HepG2 (cell line): ENCODE measurements around the gene IGFBP7. TPM values are rescaled to one million over a fixed set of nuclear protein-coding genes. Genes with fewer than 3 reads are reported as not detected.

Source experiments
- ATAC-seq: fragments of 200-7000 bp; cut with Tn5 transposase; 3 replicates; pipeline ENCODE4 v1.9.1; 2020; ENCODE audit warnings: mild to moderate bottlenecking, moderate library complexity
- BruUV-seq: library from RNA; stranded (reverse); fragments of 400-500 nt; replicated peaks from 2 replicates; lab custom pipeline; 2021; lab: Mats Ljungman, UMichigan
- CTCF ChIA-PET: fragments of 300-600 bp; formaldehyde crosslinking; extraction: SDS; loops from one replicate; lab custom pipeline; 2021; ENCODE audit warnings: low total read pairs, inconsistent platforms, low intra/inter-chr PET ratio; lab: Yijun Ruan, JAX
- POLR2A ChIA-PET: fragments of 350-600 bp; sonication (Branson Sonifier 250); formaldehyde crosslinking; loops from one replicate; lab custom pipeline; 2020; ENCODE audit warnings: antibody characterized with exemption, inconsistent platforms; lab: Yijun Ruan, JAX
- DNase-seq: peaks from one replicate; pipeline ENCODE4 v3.0.0-alpha.2; 2015; ENCODE audit warnings: low spot score
- FAIRE-seq: peaks from 3 replicates; lab custom pipeline; 2011; peaks lifted over from hg19 to GRCh38; lab: Jason Lieb, UNC
- H2AFZ ChIP-seq: one replicate; pipeline ENCODE4 v1.6.1; 2011; ENCODE audit warnings: low read length, inconsistent platforms
- H3K27ac ChIP-seq: fragments of 300-600 bp; 3 replicates; pipeline ENCODE4 v1.8.0; 2011; ENCODE audit warnings: mixed run types, mild to moderate bottlenecking, mixed read lengths, low read length, inconsistent platforms; ENCODE audit not compliant: insufficient read depth; ENCODE audit errors: extremely low read length
- H3K27me3 ChIP-seq, 2 experiments: fragments of 200-600 bp in 1 of 2; 2 replicates in 1 of 2; 3 replicates in 1 of 2; pipeline versions ENCODE4 v1.6.0 to v1.8.0; 2011; ENCODE audit warnings: low read length in 2 of 2, mild to moderate bottlenecking in 2 of 2, moderate library complexity in 2 of 2, inconsistent platforms in 1 of 2; ENCODE audit not compliant: insufficient read depth in 2 of 2, control insufficient read depth in 1 of 2
- H3K36me3 ChIP-seq, 2 experiments: fragments of 200-600 bp in 1 of 2; replicated peaks in 1 of 2; 2 replicates in 1 of 2; 3 replicates in 1 of 2; pipeline versions ENCODE4 v1.5.1 to v1.8.0; 2011; ENCODE audit warnings: low read length in 2 of 2, inconsistent platforms in 1 of 2; ENCODE audit not compliant: insufficient read depth in 2 of 2, control insufficient read depth in 1 of 2
- H3K4me1 ChIP-seq: 2 replicates; pipeline ENCODE4 v1.5.1; 2012; ENCODE audit warnings: low read length, inconsistent platforms; ENCODE audit not compliant: insufficient read depth
- H3K4me2 ChIP-seq: 2 replicates; pipeline ENCODE4 v1.6.0; 2011; ENCODE audit warnings: low read depth, low read length, inconsistent platforms
- H3K4me3 ChIP-seq, 3 experiments: fragments of 200-600 bp in 1 of 3; sonication (generic), shearing (Covaris generic) in 1 of 3; replicated peaks in 1 of 3; 2 replicates each; pipeline ENCODE4 v1.5.1; 2011 to 2016; ENCODE audit warnings: low read length in 3 of 3, inconsistent platforms in 2 of 3, low read depth in 2 of 3, mild to moderate bottlenecking in 2 of 3, control low read depth in 1 of 3, mixed read lengths in 1 of 3; ENCODE audit not compliant: insufficient read depth in 1 of 3
- H3K79me2 ChIP-seq: one replicate; pipeline ENCODE4 v1.6.1; 2011; ENCODE audit warnings: low read length, inconsistent platforms; ENCODE audit not compliant: insufficient read depth
- H3K9ac ChIP-seq: 2 replicates; pipeline ENCODE4 v1.6.0; 2011; ENCODE audit warnings: mild to moderate bottlenecking, low read depth, low read length, inconsistent platforms; ENCODE audit not compliant: insufficient read depth
- H3K9me3 ChIP-seq: 2 replicates; pipeline ENCODE4 v1.5.1; 2012; ENCODE audit warnings: mild to moderate bottlenecking, low read length
- H4K20me1 ChIP-seq: 2 replicates; pipeline ENCODE4 v1.6.0; 2011; ENCODE audit warnings: inconsistent platforms, mild to moderate bottlenecking, low read length, moderate library complexity; ENCODE audit not compliant: insufficient read depth
- GATA4 ChIP-seq: sonication (generic); IDR thresholded peaks from 2 replicates; pipeline ENCODE4 v1.6.1; 2016; ENCODE audit warnings: antibody characterized with exemption, low read depth, borderline replicate concordance
- KDM2A ChIP-seq: sonication (generic); formaldehyde crosslinking; IDR thresholded peaks from 2 replicates; pipeline ENCODE4 v1.4.0; 2020; ENCODE audit warnings: low read depth, missing genetic modification reagents, borderline replicate concordance
- MTA3 ChIP-seq: sonication (generic); formaldehyde crosslinking; IDR thresholded peaks from 2 replicates; pipeline ENCODE4 v1.4.0; 2020; ENCODE audit warnings: missing genetic modification reagents
- STAG1 ChIP-seq: sonication (generic); formaldehyde crosslinking; IDR thresholded peaks from 2 replicates; pipeline ENCODE4 v1.4.0; 2020; ENCODE audit warnings: missing genetic modification reagents
- WGBS: methylation state at CpG from one replicate; pipeline ENCODE4 v1.1.6; 2017; ENCODE audit warnings: low lambda C conversion rate; 5-methylcytosine and 5-hydroxymethylcytosine counted together
- in situ Hi-C: cut with HindIII; loops from 2 replicates; pipeline ENCODE4 v1.10.0; 2017; ENCODE audit warnings: low pct_unique_long_range_greater_than_20kb; ENCODE audit not compliant: extremely low pct_ligation_motif_present
- intact Hi-C: fragments of 100-400 bp; cut with micrococcal nuclease; formaldehyde crosslinking; loops from one replicate; pipeline ENCODE4 v1.10.0; 2022; ENCODE audit not compliant: unreplicated experiment
- polyA plus RNA-seq, 8 experiments: library from polyadenylated mRNA; depleted of rRNA in 3 of 8; stranded (reverse) in 7 of 8; unstranded in 1 of 8; fragments of >200 nt; fragmentation: Illumina TruSeq in 4 of 8; extraction: Trizol in 4 of 8; gene quantifications; 2 replicates each; pipeline versions ENCODE4 v1.2.1 to v1.2.3, GENCODE V29; 2011 to 2016; ENCODE audit warnings: low read depth in 4 of 8, missing spikeins in 1 of 8, mixed read lengths in 1 of 8; ENCODE audit not compliant: insufficient read depth in 1 of 8
- total RNA-seq, 5 experiments: library from RNA; depleted of rRNA; stranded (reverse); fragments of >200 nt; fragmentation: Illumina TruSeq; extraction: Trizol; gene quantifications; 2 replicates each; pipeline ENCODE4 v1.2.3, GENCODE V29; 2016; ENCODE audit warnings: low read depth in 1 of 5
- TF ChIP-seq, protein P1 (sequence below): sonication (generic); formaldehyde crosslinking; IDR thresholded peaks from 2 replicates; pipeline ENCODE4 v1.4.0; 2020; ENCODE audit warnings: missing genetic modification reagents

The IGFBP7 gene
- total and polyA plus RNA-seq, 2 of the 13 experiments (the other 11 are each of a cell fraction or from before 2014, with no cell fraction given) = 1.1 to 1.3 TPM

DNA sequence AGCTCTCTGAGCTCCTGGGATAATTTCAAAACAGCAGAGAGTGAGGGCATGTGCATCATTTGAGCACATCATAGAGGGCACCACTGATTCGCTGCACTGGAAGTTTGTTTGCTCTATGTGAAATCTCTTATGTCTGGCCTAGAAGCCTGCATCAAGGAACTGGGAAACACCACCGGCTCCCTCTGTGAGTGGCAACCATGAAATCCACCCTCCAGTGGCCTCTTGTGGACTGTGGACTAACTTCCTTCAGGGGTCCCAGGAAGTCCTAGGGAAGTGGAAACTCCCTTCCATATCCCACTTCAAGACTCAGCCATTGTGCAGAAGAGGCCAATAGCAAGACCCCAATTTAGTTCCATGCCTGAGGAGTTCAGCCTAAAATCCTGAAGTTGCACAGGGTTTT, 48.0 kb upstream of the IGFBP7 start:
- peak; percentile 57; the same call in 2 of the 3 replicates for ATAC-seq
- TF ChIP-seq STAG1 (CRISPR knock-in tag) = peak; percentile 23; the same call in 1 of the 2 replicates
- no peak for TF ChIP-seq KDM2A (CRISPR knock-in tag)
- Histone ChIP-seq H3K27ac (no peak overlapping the region), H2AFZ (no peak overlapping the region), H3K9me3 (no peaks in the 10 kb centered on the region), H3K9ac (no peak overlapping the region), H3K79me2 (no peaks in the 10 kb centered on the region), H3K4me1 (peaks cover 1% of the 10 kb centered on the region; the same call in 1 of the 2 replicates), H3K4me2 (no peak overlapping the region), H3K27me3 (peaks cover 0 to 4% of the 10 kb centered on the region in 2 experiments; a peak in 2 of 5 replicates), H3K4me3 (no peak overlapping the region), H3K36me3 (no peaks in the 10 kb centered on the region), H4K20me1 (no peaks in the 10 kb centered on the region)
- BruUV-seq = no TSS peak
- FAIRE-seq = no peak
- intact Hi-C loops (no loop called here), in situ Hi-C loops (loop anchor here (5.0 kb wide), 1 partner anchor 116 kb away; no protein-coding TSS in a partner anchor)
- no peak for DNase-seq
- ChIA-PET POLR2A (no interaction called here), CTCF (interaction anchor here (1.0 kb wide), 1 partner anchor 120 kb away, joined by 5 read pairs; no protein-coding TSS in a partner anchor)
- 7% methylated on average over 2 of the region's 2 CpGs for WGBS

DNA sequence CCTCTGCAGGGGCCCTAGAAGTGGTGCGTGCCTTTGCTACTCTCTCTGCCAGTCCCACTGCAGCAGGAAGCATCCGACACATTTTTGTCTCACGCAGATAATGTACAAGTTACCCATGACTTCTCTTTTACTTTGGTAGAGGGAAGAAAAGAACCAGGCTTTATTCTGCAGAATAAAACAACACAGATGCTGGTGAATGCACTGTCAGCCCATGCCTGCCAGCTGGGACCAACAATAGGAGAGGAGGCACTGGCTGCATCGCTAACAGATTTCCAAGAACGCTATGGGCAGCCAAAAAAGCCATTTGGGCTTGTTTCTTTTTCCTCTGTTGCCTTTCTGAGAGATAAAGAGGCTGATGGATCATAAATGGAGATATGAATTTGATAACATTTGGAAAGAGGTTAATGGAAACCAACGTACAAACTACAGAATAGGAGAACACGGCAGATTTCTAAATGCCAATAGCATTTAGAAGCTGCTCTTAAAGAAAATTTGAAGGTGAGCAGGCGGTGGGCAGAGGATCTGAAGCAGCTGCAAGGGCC, 47.5 kb upstream of the IGFBP7 start:
- Histone ChIP-seq H3K9ac (no peak overlapping the region), H3K36me3 (no peaks in the 10 kb centered on the region), H4K20me1 (no peaks in the 10 kb centered on the region), H3K4me3 (no peak overlapping the region), H3K27ac (no peak overlapping the region), H3K4me1 (peaks cover 6% of the 10 kb centered on the region), H2AFZ (no peak overlapping the region), H3K27me3 (peaks cover 0 to 4% of the 10 kb centered on the region in 2 experiments; a peak in 2 of 5 replicates), H3K4me2 (no peak overlapping the region), H3K79me2 (no peaks in the 10 kb centered on the region), H3K9me3 (no peaks in the 10 kb centered on the region)
- BruUV-seq = no TSS peak
- CTCF ChIA-PET = no interaction called here
- TF ChIP-seq, protein P1, sequence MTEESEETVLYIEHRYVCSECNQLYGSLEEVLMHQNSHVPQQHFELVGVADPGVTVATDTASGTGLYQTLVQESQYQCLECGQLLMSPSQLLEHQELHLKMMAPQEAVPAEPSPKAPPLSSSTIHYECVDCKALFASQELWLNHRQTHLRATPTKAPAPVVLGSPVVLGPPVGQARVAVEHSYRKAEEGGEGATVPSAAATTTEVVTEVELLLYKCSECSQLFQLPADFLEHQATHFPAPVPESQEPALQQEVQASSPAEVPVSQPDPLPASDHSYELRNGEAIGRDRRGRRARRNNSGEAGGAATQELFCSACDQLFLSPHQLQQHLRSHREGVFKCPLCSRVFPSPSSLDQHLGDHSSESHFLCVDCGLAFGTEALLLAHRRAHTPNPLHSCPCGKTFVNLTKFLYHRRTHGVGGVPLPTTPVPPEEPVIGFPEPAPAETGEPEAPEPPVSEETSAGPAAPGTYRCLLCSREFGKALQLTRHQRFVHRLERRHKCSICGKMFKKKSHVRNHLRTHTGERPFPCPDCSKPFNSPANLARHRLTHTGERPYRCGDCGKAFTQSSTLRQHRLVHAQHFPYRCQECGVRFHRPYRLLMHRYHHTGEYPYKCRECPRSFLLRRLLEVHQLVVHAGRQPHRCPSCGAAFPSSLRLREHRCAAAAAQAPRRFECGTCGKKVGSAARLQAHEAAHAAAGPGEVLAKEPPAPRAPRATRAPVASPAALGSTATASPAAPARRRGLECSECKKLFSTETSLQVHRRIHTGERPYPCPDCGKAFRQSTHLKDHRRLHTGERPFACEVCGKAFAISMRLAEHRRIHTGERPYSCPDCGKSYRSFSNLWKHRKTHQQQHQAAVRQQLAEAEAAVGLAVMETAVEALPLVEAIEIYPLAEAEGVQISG (CRISPR knock-in tag) = no peak
- TF ChIP-seq GATA4 (no peak), MTA3 (CRISPR knock-in tag) (no peak)
- in situ Hi-C loops = loop anchor here (5.0 kb wide), 1 partner anchor 115 kb away; no protein-coding TSS in a partner anchor
- WGBS = 29% methylated on average over 8 of the region's 8 CpGs
- FAIRE-seq (no peak), DNase-seq (no peak), ATAC-seq (no peak)
- intact Hi-C loops = no loop called here
- POLR2A ChIA-PET = no interaction called here
